Urothelium cell line (cell line): ENCODE data around the gene NTM.

Experiments
- DNase-seq: peaks from one replicate; pipeline ENCODE4 v3.0.0; 2011; ENCODE audit warnings: low spot score, mixed read lengths
- FAIRE-seq: peaks from 2 replicates; lab custom pipeline; 2011; peaks lifted over from hg19 to GRCh38; lab: Jason Lieb, UNC

NTM gene

DNA sequence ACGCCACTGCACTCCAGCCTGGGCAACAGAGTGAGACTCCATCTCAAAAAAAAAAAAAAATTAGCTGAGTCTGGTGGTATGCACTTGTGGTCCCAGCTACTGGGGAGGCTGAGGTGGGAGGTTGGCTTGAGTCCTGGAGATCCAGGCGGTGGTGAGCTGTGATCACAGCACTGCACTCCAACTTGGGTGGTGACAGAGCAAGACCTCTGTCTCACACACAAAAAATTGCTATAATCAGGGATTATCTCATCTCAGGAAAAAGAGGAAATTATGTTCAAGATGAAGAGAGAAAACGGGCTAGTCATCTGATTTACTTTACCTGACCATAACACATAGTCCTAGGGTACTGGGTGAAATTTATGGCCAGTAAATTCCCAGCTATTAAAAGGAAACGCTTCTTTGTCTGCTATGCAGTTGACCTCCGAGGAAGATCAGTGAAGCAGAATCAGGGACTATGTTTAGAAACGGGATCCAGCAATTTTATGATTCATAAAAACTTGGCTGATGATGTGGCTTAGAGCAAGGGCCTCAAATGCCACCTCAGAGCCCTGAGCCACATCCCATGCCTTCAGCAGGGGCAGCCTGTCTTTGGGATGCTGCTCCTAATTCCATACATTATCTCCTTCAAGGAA lies 386.2 kb downstream of the NTM start:
- FAIRE-seq (no peak), DNase-seq (no peak)

DNA sequence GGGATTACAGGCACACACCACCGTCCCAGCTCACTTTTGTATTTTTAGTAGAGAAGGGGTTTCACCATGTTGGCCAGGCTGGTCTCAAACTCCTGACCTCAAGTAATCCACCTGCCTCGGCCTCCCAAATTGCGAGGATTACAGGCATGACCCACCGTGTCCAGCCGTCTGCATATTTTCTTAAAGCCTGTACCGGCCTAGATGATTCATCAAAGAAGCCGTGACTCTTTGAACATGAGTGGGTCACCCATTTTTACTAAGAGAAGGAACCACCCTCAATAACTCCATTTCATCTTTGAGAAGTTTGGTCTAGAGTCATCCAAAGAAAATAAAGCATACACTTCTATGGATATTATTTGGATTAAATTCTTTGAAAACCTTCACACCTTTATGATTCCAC lies 388.3 kb downstream of the NTM start:
- FAIRE-seq: no peak
- DNase-seq: no peak

- DNase-seq: no peak
- FAIRE-seq: no peak
Measured at GRCh38 chr11:131759140-131759539, 388.7 kb downstream of the NTM start.

GRCh38 chr11:131760091-131761061 lies 390.0 kb downstream of the NTM start:
- no peak for FAIRE-seq
- DNase-seq: no peak

DNA sequence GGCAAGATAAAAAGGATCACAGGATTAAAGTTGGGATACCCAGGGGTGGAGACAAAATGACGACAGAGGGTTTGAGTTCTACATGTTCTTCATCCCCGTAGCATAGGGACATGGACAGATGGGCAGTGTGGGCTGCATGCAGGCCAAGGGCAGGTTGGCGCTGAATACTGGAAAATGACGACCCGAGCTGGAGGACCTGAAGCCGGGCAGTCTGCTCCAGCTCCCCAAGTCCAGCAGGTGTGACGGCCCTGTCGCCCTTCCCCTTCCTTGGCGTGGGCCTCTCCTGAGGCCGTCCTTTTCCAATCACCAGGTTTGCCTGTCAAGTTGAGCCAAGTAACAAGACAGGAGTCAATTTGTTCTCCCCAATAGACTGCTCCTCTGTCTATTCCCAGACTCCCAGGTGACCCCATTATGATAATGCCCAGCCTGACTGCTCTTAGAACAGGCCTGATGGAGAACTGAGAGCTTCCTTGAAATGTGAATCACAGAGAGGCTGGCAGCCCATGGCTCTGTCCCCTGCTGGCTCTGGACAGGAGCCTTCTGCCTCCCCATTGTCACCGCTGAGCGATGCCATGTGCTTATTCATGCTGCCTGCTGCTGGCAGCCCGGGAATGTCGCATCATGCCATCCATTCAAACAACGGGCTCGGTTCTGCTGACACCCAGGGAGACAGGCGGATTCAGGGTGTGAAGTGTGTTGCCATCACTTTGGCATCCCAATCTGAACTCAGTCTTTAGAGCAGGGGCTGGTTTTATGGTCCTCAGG lies 392.1 kb downstream of the NTM start:
- no peak for FAIRE-seq
- DNase-seq: no peak

GRCh38 chr11:131763193-131763890 lies 392.9 kb downstream of the NTM start:
- FAIRE-seq: no peak
- DNase-seq: no peak

DNA sequence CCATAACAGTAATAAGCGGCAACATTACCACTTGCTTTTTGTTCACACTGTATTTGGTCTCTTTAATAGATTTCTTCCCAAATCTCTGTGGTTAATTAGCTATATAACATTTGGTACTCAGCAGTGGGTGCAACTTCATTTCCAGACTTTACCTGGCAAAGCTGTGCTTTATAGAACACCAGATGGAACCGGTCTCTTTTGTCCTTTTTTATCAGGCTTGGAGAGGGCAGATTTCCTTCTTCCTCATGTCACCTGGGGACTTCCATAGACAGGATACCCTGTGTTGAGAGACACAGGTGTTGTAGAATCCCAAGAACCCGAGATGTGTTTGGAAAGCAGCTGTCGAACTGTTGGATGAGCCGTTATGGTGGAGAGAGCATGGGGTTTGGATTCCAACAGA lies 393.7 kb downstream of the NTM start:
- no peak for FAIRE-seq
- no peak for DNase-seq

- DNase-seq: no peak
- no peak for FAIRE-seq
Measured at GRCh38 chr11:131764649-131765048, 394.2 kb downstream of the NTM start.

- FAIRE-seq (no peak), DNase-seq (no peak)
Measured at GRCh38 chr11:131766637-131767036, 396.2 kb downstream of the NTM start.

DNA sequence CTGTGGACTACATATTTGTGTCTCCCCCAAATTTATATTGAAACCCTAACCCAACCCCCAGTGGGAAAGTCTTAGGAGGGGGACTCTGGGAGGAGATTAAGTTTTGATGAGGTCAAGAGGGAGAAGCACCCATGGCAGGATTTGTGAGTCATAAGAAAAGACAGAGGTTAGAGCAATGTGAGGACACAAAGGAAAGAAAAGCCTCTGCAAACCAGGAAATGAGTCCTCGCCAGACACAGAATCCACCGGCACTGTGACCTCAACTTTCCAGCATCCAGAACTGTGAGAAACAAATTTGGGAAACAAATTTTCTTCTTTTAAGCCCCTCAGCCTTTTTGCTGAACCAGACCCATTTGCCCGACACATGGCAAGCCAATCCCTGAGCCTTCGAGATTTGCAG lies 397.0 kb downstream of the NTM start:
- FAIRE-seq (no peak), DNase-seq (no peak)

DNA sequence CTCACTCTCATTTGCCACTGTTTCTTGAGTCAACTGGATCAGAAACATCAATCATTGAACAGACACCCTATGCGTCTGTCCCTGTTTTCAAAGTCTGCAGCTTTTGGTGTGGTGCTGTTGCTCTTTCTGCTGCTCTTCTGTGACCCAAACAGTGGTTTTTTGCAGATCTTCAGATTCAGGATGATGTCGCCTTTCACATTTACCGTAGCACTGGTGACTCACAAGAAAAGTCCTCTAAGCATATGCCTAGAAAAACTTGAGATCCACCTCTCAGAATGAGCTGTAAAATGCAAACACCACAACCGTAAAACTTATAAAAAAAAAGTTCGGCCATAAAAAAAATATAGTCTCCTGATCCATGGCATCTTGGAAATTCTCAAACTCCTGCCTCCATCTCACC lies 400.4 kb downstream of the NTM start:
- DNase-seq (no peak), FAIRE-seq (no peak)

DNA sequence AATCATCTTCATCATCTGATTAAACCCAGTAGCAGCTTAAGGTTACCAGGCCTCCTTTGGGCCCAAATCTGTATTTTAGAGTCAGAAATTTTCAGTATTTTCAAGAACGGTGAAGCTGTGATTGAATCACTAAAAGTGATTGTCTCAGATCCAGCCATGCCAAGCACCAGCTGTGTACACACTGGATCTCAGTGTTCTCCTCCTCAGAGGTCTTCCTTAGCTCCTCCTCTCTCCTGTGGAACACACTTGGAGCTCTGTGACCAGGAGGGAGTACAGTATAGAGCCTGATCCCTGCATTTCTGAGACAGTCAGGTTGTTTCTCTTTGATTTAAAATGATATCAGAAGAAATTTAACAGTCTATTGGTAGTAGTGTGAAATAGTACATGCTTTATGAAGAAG lies 401.1 kb downstream of the NTM start:
- DNase-seq (no peak), FAIRE-seq (no peak)

DNA sequence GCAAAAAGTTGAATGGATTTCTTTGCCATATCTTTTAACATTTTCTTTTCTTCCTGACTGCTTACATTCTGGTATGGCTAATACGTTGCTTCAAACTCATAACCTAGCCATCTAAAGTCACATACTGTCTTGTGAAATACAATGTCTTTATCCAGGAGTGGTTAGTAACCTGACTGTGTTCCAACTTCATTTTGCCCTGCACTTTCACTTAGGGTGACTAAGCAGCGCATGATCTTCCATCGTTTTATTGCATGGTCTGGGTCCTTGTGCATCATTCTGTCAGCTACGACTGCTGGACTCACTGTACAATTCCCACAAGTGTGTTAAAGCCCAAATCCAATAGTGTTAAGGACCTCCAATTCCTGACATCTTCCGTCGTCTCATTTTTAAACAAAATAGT lies 403.2 kb downstream of the NTM start:
- FAIRE-seq: no peak
- DNase-seq: no peak

DNA sequence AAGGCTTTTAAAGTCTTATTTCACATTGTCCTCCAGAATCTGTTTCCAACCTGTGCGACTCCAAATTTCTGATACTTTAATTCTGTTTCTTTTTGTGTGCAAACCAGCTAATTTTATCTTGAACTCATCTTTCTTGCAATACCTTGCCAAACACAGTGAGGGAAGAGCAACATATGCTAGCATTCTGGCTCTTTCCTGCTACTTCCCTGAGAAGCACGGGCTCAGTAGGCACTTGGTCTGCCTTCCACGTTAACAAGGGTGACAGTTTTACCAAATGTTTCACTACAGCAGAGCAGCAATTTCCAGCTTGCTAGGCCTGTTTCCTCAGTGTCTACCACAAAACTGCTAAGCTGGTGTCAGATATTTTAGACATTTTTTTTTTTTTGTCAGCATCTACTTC lies 405.8 kb downstream of the NTM start:
- FAIRE-seq: no peak

GRCh38 chr11:131785801-131786200 lies 415.4 kb downstream of the NTM start:
- no peak for FAIRE-seq

More for the DNA sequence above, 405.8 kb downstream of the NTM start:
- no peak for DNase-seq

DNA sequence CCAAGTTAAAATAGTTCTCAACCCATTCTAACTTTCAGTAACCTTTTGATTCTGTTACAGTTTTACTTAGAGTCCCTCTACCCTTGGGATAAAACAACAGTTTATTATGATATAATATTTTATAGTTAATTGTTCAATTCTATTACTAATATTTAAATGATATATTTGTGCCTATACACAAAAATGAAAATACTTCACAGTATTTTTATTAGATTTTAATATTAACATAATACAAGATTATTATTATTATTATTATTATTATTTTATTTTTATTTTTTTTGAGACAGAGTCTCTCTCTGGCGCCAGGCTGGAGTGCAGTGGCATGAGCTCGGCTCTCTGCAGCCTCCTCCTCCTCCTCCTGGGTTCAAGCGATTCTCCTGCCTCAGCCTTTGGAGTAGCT lies 416.7 kb downstream of the NTM start:
- FAIRE-seq (no peak), DNase-seq (no peak)

More at GRCh38 chr11:131785801-131786200, 415.4 kb downstream of the NTM start:
- no peak for DNase-seq

DNA sequence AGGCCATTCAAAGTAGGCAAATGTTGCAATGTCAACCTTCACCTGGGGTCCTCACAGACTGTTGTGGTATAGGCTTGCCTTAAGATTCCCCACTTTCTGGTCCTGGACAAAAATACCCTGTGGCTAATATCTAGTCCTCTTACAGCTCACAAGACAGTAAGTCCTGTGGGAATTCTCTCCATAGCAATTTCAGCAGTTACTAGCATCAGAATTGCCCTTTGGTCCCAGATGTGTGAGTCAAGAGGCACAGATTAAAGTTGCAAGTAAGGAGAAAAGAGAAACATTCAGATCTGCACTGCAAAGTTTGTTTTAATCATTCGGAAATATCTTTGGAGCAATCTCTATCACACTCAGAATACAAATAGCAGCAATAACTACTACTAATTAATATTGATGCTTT lies 420.2 kb downstream of the NTM start:
- FAIRE-seq: no peak
- DNase-seq: no peak

- no peak for FAIRE-seq
Measured at GRCh38 chr11:131792243-131792642, 421.8 kb downstream of the NTM start.

DNA sequence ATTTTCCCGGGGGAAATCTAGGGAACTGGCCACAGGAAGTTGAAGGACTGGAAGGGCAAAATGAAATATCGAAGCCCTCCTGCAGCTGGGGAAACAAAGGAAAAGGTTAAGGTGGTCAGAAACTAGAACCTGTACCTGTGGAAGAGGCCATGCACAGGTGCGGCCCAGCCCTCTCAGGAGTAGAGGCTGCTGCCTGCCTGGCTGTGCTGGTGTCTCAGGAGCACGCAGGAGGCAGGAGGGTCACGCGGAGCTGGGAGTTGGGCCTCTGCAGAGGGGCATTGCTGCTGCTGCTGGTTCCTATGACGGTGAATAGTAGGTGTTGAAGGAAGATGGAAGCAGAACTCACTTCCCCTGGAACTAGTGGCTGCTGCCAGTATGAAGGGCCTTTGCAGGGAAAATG lies 425.7 kb downstream of the NTM start:
- no peak for FAIRE-seq
- no peak for DNase-seq

More at GRCh38 chr11:131792243-131792642, 421.8 kb downstream of the NTM start:
- no peak for DNase-seq

DNA sequence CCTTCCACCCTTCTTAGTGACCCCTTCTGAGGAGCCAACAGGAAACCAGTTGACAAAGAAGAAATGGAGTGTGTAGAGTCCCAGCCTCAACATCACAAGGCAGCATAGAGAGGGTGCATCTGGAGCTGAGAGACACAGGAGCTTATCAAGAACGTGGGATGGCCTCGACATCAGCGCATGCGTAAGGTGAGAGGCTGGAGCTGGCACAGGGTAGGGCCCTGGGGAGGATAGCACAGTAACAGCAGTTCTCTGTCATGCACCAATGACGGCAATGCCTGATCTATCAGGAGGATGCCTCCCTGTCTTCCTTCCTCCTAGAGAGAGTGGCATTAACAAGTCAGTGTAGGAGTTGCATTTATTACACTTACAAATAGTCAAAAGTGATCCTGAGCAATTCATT lies 426.1 kb downstream of the NTM start:
- no peak for FAIRE-seq
- no peak for DNase-seq

GRCh38 chr11:131800452-131800851 lies 430.0 kb downstream of the NTM start:
- DNase-seq (no peak), FAIRE-seq (no peak)
